Thyroid gland (tissue), 4 donors: ENCODE results near the gene KREMEN2.

ENCODE experiments used
- CTCF ChIP-seq, 6 experiments: fragments of 200-600 bp in 3 of 6; fragments of 450-650 bp in 3 of 6; sonication (generic) in 3 of 6; IDR thresholded peaks; one replicate each; pipeline ENCODE4 v1.5.1; 2016 to 2019; ENCODE audit warnings: antibody characterized with exemption in 6 of 6, mild to moderate bottlenecking in 2 of 6, inconsistent platforms in 1 of 6, moderate library complexity in 1 of 6
- POLR2A ChIP-seq, 2 donors: fragments of 450-650 bp; IDR thresholded peaks; one replicate each; pipeline ENCODE4 v1.6.1; 2017; ENCODE audit warnings: antibody characterized with exemption in 2 of 2, mild to moderate bottlenecking in 2 of 2, moderate library complexity in 1 of 2

GRCh38 chr16:2999929-3000328, 35.9 kb downstream of the KREMEN2 start:
- TF ChIP-seq CTCF (IDR thresholded peaks at IDR 0.05) (no peak), POLR2A (IDR thresholded peaks at IDR 0.05) (no peak)
